Measurements from ENCODE around the gene PTH1R. TPM values are rescaled to one million over a fixed set of nuclear protein-coding genes. Genes with fewer than 3 reads are reported as not detected.

The PTH1R gene
- polyA plus RNA-seq, 2 of the 4 experiments (the other 2 are of a cell fraction): 0.45 to 0.53 TPM

DNA sequence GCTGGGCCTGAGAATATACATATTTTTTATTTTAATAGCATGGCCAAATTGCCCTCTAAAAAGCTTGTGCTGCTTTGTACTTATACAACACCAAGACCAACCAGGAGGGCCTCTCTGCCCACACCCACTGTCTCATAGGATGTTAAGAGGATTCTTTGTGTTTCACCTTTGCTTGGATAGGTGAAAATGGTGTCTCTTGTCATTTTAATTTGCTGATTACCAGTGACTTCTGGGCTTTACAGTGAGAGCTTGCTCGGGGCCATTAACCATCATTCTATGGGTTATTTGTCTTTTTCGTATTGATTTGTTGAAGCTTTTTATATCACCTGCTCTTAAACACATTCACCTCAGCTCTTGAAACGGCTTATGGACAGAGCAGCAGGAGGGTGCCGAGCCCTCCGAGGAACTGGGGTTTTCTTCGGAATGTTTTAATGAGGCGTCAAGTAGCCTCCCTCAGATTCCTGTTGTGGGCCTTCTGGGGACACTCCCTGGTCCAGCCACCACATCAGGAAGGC lies 10.5 kb downstream of the PTH1R start (continued):
- TF ChIP-seq MYC (IDR thresholded peaks at IDR 0.05; ENCODE audit: borderline replicate concordance, low read length): no peak
- TF ChIP-seq CTCF (IDR thresholded peaks at IDR 0.05): no peak

DNA sequence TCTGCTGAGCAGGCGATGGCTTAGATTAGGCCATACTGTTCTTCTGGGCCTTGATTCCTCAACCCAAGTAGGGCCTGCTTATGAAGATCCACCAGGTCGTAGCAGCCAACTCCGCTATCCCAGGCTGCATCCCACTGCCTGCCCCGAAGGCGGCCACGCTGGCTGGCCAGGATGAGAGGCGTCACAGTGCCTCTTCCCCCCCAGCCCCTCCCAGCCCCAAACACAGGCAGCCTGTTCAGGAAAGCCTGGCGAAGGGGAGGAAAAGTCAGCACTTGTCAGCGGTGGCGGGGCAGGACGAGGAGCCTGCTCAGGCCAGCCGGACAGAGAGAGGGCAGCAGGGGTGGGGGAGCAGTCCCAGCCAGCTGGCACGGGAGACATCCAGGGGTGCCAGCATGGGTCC lies 11.2 kb downstream of the PTH1R start:
- TF ChIP-seq FOSB (CRISPR knock-in tag; IDR thresholded peaks at IDR 0.05) (no peak), GATA3 (IDR thresholded peaks at IDR 0.05; ENCODE audit: borderline replicate concordance) (no peak), CTCF (IDR thresholded peaks at IDR 0.05) (no peak), TFCP2L1 (CRISPR knock-in tag; IDR thresholded peaks at IDR 0.05) (no peak), MAZ (IDR thresholded peaks at IDR 0.05; ENCODE audit: borderline replicate concordance, low read depth, low read length) (no peak), HEYL (CRISPR knock-in tag; IDR thresholded peaks at IDR 0.05) (no peak), MAFK (IDR thresholded peaks at IDR 0.05; ENCODE audit: partially characterized antibody) (no peak), PHF8 (IDR thresholded peaks at IDR 0.05; ENCODE audit: borderline replicate concordance, low read depth) (no peak), ZFP36 (IDR thresholded peaks at IDR 0.05; ENCODE audit: borderline replicate concordance, partially characterized antibody) (no peak), KDM5A (IDR thresholded peaks at IDR 0.05) (no peak)
- FAIRE-seq (no peak), DNase-seq (ENCODE audit: low read depth in 1 of 2, low spot score in 1 of 2) (no peak), ATAC-seq (no peak)
- CTCF ChIA-PET: interaction anchor here (1.1 to 3.2 kb wide), 2 partner anchors 21 kb away, joined by 5 to 18 read pairs; no protein-coding TSS in a partner anchor
- POLR2A ChIA-PET: no interaction called here
- no peak overlapping the region for H3K4me2 ChIP-seq
- WGBS (ENCODE audit: missing lambda C conversion rate): 92% methylated on average over 3 of the region's 13 CpGs
- no peak overlapping the region for H3K4me3 ChIP-seq
- no peaks in the 10 kb centered on the region for H3K9me3 ChIP-seq
- peaks cover 9% of the 10 kb centered on the region; the same call in 1 of the 3 replicates for H3K4me1 ChIP-seq
- no peak overlapping the region for H3K27ac ChIP-seq

GRCh38 chr3:46889381-46890110 lies 12.0 kb downstream of the PTH1R start:
- peaks cover 9% of the 10 kb centered on the region; the same call in 1 of the 3 replicates for H3K4me1 ChIP-seq
- DNase-seq (ENCODE audit: low read depth in 1 of 2, low spot score in 1 of 2): no peak
- ChIA-PET CTCF (interaction anchor here (1.1 to 3.2 kb wide), 4 partner anchors 17 to 184 kb away, joined by 4 to 18 read pairs (median 6); no protein-coding TSS in a partner anchor), POLR2A (no interaction called here)
- H3K4me3 ChIP-seq: no peak overlapping the region
- no peak overlapping the region for H3K4me2 ChIP-seq
- TF ChIP-seq CBX8 (IDR thresholded peaks at IDR 0.05) (no peak), SMC3 (IDR thresholded peaks at IDR 0.05) (no peak), CHD4 (IDR thresholded peaks at IDR 0.05; ENCODE audit: borderline replicate concordance) (no peak), FOSL2 (IDR thresholded peaks at IDR 0.05) (no peak), FOSL2 (CRISPR knock-in tag; IDR thresholded peaks at IDR 0.05) (no peak), BCL3 (IDR thresholded peaks at IDR 0.05) (no peak)
- no peak for ATAC-seq
- WGBS (ENCODE audit: missing lambda C conversion rate): 66% methylated on average over 4 of the region's 6 CpGs
- H3K27ac ChIP-seq: no peak overlapping the region
- FAIRE-seq: no peak
- H3K9me3 ChIP-seq: no peaks in the 10 kb centered on the region
